Activated CD8-positive, alpha-beta memory T cell treated with anti-CD3 and anti-CD28 coated beads for 24 hours (primary cell): ENCODE data around the gene CSF1R.
"Not testable (repeated sequence)": the region's sequence is repeated elsewhere in the genome, so short reads cannot be mapped to it uniquely, and the experiment has no call there.

Source experiments
- DNase-seq: peaks from one replicate; pipeline ENCODE4 v3.0.0-alpha.2; 2020

CSF1R gene

DNA sequence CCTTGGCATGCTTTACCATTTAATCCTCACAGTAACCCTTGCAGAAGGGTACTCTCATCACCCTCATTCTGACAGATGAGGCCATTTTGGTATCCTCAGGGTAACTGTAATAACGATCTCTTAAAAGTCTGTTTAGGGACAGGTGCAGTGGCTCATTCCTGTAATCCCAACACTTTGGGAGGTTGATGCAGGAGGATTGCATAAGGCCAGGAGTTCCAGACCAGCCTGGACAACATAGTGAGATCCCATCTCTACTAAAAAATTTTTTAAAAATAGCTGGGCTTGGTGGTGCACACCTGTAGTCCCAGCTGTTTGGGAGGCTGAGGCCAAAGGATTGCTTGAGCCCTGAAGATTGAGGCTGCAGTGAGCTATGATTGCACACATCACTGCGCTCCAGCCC lies 31.8 kb downstream of the CSF1R start:
- no peak for DNase-seq

DNA sequence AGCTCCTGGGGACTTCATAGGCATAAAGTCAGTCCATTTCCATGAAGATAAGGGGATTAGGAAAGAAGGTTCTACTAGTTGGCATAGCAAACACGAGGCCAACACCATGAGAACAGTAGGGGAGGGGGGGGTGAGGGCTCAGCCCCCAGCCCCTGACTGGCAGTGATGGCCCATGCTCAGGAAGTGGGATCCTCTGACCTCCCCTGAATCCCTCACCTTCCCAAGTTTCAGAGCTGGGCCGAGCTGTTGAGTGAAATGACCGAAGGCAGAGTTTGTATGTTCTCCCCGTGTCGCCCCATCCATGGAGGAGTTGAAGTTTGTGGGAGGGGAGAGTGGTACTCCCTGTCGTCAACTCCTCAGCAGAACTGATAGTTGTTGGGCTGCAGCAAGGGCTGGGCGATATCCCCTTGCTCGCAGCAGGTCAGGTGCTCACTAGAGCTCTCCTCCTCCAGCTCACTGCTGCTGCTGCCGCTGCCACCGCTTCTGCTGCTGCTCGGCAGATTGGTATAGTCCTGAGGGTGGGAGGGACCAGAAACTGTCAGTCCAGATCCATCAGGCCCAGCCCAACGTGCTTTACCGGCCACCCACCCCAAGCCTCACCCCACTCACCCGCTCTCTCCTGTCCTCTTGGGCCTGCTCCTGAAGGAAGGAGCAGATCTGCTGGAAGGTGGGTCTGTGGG lies 32.5 kb downstream of the CSF1R start:
- no peak for DNase-seq

GRCh38 chr5:150052956-150053712 lies 33.2 kb downstream of the CSF1R start:
- no peak for DNase-seq

- DNase-seq: no peak
These were observed 34.0 kb downstream of the CSF1R start for GRCh38 chr5:150052226-150052955.

- DNase-seq: no peak
These were observed 34.6 kb downstream of the CSF1R start for GRCh38 chr5:150051657-150052195.

GRCh38 chr5:150050172-150050811 lies 36.1 kb downstream of the CSF1R start:
- DNase-seq: not testable (repeated sequence)

GRCh38 chr5:150046031-150046430 lies 40.3 kb downstream of the CSF1R start:
- DNase-seq: no peak

GRCh38 chr5:150045549-150045948 lies 40.8 kb downstream of the CSF1R start:
- no peak for DNase-seq

- no peak for DNase-seq
These were observed 41.6 kb downstream of the CSF1R start for GRCh38 chr5:150044712-150045111.

GRCh38 chr5:150044329-150044681 lies 42.0 kb downstream of the CSF1R start:
- no peak for DNase-seq

DNA sequence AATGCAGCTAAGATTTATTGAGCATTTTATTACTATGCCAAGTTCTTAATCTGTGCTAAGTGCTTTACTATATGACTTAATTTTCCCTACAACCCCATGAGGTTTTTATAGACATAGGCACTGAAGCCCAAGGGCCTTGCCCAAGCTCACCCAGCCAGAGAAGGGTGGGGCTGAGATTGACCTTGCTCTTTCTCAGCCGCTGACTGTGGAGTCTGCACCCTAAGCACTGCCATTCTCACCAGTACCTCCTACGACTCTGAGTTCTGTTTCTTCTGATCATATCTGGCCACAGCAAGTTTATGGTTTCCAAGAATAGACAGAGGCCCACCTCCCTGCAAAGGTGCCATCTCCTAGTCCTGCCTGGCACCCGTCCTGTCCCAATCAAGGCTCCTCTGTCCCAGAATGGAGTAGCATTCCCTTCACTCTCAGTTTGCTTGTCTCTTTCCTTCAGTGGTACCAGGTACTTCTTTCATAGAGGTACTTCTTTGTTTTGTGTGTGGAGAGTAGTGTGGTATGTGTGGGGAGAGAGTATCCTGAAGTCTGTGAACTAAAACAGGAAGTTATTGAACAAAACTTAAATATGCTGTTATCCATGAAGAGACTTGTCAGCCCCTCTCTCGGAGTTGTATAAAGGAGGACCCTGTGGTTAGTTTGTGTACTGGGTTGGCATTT lies 42.6 kb downstream of the CSF1R start:
- DNase-seq: peak; percentile 41

DNA sequence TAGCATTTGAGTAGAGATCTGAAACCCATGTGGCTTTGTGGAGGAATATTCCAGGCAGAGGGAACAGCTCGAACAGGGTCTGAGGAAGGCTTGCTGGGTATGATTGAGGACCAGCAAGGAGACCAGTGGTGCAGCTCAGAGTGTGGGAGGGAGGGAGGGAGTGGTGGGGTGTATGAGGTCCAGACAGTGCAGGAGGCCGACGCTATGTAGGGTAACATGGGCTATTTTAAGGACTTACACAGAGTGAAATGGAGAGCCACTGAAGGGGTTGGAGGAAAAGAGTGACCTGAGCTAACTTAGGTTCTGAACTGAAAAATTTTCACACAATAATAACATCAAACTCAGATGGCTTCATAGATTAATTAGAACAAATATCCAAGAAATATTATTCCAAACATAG lies 43.9 kb downstream of the CSF1R start:
- no peak for DNase-seq

DNA sequence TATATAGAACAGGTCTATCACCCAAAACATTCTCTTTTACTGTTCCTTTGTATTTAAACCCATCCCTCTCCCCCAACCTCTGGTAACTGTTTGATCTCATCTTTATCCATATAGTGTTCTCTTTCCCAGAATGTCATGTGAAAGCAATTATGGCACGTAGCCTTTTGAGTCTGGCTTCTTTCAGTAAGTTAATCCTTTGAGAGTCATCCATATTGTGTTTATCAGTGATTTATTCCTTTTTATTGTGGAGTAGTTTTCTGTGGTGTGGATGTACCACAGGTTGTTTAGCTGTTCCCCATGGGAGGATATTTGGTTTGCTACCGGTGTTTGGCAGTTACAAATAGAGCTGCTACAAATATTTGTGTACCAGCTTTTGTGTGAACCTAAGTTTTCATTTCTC lies 47.8 kb downstream of the CSF1R start:
- no peak for DNase-seq

DNA sequence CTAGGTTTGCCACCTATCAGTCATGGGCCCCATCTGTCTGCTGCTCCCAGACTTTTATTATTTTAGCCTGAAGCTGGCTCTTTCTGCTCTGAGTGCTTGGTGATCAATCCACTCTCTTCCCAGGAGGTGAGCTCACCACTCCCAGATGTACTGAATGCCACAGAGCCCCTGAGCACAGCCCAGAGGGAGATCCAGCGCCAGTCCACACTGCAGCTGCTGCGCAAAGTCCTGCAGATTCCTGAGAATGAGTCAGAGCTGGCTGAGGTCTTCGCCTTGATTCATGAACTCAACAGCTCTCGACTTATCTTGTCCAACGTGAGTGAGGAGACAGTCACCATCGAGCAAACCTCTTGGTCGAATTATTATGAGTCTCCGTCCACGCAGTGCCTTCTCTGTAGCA lies 49.8 kb downstream of the CSF1R start:
- DNase-seq: no peak

GRCh38 chr5:150035139-150035895 lies 51.0 kb downstream of the CSF1R start:
- DNase-seq: no peak

DNA sequence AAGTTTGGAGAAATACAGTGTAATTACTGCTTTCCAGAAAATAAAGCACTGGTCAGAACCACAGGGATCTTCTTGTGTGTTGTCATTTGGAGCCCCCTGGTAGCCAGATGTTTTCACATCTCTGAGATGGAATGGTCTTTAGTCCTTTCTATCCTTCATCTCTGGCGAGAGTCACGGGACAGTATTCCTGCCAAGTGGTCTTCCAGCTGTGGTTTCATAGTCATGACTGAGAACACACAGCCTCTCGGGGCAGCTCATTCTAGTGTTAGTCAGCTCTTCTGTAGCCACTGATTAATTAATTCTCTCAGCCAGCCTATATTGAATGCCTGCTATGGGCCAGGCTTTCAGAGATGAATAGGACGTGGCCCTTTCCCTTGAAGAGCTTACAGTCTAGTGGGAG lies 51.7 kb downstream of the CSF1R start:
- DNase-seq: no peak

GRCh38 chr5:150033334-150033733 lies 53.0 kb downstream of the CSF1R start:
- no peak for DNase-seq

GRCh38 chr5:150028047-150028446 lies 58.3 kb downstream of the CSF1R start:
- not testable (repeated sequence) for DNase-seq

- DNase-seq: no peak
These were observed 59.6 kb downstream of the CSF1R start for GRCh38 chr5:150026682-150027172.

GRCh38 chr5:150024346-150024984 lies 61.9 kb downstream of the CSF1R start:
- DNase-seq: no peak

DNA sequence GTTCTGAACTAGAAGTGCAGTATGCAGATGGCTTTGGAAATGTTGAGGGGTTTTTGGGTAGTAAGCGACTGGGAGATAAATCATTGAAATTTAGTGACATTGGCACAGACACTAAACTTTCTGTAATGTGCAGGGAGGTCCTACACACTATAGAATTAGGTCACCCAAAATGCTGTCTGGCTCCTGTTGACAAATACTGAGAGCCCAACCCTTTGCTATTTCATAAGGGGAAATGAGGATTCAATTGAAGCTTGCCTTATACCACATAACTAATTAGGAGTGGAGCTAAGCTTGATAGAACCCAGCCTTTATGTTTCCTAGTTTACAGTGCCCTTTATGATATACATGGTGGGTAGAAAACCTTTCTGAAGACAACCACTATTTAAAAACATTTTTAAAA lies 63.2 kb downstream of the CSF1R start:
- DNase-seq: no peak
